Measurements from ENCODE around the gene HTR3E. TPM values are rescaled to one million over a fixed set of nuclear protein-coding genes. Genes with fewer than 3 reads are reported as not detected.

HTR3E gene
- total RNA-seq, 1 donor from 2014 or later, result not detected

DNA sequence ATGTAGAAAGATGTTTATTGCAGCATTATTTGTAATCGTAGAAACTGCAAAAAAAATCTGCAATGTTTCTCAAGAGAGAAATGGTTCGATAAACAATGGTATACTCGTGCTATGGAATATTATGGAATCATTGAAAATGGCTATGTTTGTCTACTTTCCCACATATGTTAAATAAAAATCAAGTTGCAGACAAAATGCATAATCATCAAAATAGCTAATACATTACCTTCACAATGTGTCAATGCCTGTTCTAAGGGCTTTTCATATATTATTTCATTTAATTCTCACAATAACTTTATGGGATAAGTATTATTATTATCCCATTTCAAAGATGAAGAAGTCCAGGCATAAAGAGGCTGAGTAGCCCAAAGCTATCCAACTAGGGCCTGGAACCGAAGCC is 36.1 kb downstream of the HTR3E start:
- Mint-ChIP-seq H3K4me1 (ENCODE audit: unreplicated experiment) (peaks cover 21% of the 10 kb centered on the region), H3K4me3 (ENCODE audit: unreplicated experiment) (no peak overlapping the region), H3K27me3 (ENCODE audit: unreplicated experiment) (no peaks in the 10 kb centered on the region), H3K27ac (ENCODE audit: unreplicated experiment) (no peak overlapping the region), H3K9me3 (ENCODE audit: unreplicated experiment) (no peaks in the 10 kb centered on the region), H3K36me3 (ENCODE audit: unreplicated experiment) (peaks cover 1% of the 10 kb centered on the region)
- TF ChIP-seq, protein P1, sequence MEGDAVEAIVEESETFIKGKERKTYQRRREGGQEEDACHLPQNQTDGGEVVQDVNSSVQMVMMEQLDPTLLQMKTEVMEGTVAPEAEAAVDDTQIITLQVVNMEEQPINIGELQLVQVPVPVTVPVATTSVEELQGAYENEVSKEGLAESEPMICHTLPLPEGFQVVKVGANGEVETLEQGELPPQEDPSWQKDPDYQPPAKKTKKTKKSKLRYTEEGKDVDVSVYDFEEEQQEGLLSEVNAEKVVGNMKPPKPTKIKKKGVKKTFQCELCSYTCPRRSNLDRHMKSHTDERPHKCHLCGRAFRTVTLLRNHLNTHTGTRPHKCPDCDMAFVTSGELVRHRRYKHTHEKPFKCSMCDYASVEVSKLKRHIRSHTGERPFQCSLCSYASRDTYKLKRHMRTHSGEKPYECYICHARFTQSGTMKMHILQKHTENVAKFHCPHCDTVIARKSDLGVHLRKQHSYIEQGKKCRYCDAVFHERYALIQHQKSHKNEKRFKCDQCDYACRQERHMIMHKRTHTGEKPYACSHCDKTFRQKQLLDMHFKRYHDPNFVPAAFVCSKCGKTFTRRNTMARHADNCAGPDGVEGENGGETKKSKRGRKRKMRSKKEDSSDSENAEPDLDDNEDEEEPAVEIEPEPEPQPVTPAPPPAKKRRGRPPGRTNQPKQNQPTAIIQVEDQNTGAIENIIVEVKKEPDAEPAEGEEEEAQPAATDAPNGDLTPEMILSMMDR (IDR thresholded peaks at IDR 0.05), result no peak
- no peak for DNase-seq (ENCODE audit: extremely low spot score, unreplicated experiment)

DNA sequence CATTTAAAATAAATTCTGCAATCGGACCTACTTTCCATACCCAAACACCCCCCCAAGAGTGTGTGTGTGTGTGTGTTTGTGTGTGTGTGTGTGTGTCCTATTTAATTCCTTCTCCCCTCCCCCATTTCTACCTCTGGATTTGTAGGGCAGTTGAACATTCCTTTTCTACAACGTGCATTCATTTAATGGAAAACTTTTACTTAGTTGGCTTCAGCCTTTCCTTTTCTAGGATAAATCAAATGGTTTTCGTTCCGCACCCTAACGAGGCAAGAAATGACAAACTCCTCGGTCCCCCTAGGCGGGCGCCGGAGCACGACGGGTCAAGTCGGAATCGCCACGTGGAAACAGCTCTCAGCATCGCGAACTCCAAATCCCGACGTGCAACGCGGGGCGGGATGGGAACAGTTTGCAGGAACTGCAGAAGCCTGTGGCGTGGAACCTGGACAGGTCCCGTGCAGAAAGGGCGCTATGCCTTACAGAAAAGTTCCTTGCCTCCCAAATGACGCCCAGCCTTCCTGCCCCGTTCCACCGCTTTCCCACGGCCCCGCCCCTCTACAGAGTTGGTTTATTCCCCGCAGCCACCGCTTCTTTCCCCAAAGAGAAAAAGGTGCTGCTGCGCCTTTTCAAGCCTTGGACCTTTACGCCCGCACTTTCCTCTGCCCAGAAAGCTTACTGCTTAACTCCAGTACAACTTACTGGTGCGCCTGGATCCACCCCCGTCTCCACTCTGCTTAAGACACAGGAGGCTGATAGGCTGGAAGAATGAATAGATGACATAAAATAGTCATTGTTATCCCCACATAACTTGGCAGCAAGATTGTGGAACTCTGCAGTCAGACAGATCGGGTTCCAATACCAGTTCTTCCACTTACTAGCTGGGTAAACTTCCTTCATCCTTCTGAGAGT is 37.2 kb downstream of the HTR3E start:
- TF ChIP-seq, protein P1 (IDR thresholded peaks at IDR 0.05), result no peak
- no peaks in the 10 kb centered on the region for H3K27me3 Mint-ChIP-seq (ENCODE audit: unreplicated experiment)
- peak overlapping the region; percentile 92 for H3K27ac Mint-ChIP-seq (ENCODE audit: unreplicated experiment)
- H3K9me3 Mint-ChIP-seq (ENCODE audit: unreplicated experiment), result no peaks in the 10 kb centered on the region
- peak; percentile 87 for DNase-seq (ENCODE audit: extremely low spot score, unreplicated experiment)
- H3K36me3 Mint-ChIP-seq (ENCODE audit: unreplicated experiment), result peaks cover 1% of the 10 kb centered on the region
- H3K4me1 Mint-ChIP-seq (ENCODE audit: unreplicated experiment), result peaks cover 20% of the 10 kb centered on the region
- peak overlapping the region; percentile 94 for H3K4me3 Mint-ChIP-seq (ENCODE audit: unreplicated experiment)

DNA sequence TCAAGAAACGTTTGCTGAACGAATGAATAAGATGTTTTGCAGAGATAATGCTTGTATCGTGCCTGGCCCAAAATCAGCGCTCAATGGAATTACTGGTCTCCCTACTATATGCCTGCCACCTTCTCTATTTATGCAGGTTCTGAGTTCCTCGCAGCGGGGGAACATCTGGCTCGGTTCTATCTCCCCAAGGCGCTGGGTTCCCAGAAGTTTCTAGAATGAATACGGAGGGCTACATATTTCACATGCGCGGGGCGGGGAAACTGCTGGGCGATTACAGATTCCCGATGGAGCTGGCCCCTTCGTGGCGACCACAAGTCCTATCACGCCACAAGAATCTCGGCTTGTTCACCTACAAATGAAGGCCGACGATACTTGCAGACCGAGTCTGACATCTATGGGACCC is 37.9 kb downstream of the HTR3E start:
- TF ChIP-seq, protein P1 (IDR thresholded peaks at IDR 0.05), result no peak
- Mint-ChIP-seq H3K4me3 (ENCODE audit: unreplicated experiment) (peak overlapping the region; percentile 94), H3K27me3 (ENCODE audit: unreplicated experiment) (no peaks in the 10 kb centered on the region), H3K27ac (ENCODE audit: unreplicated experiment) (peak overlapping the region; percentile 92), H3K4me1 (ENCODE audit: unreplicated experiment) (peaks cover 20% of the 10 kb centered on the region), H3K36me3 (ENCODE audit: unreplicated experiment) (peaks cover 1% of the 10 kb centered on the region), H3K9me3 (ENCODE audit: unreplicated experiment) (no peaks in the 10 kb centered on the region)
- no peak for DNase-seq (ENCODE audit: extremely low spot score, unreplicated experiment)

DNA sequence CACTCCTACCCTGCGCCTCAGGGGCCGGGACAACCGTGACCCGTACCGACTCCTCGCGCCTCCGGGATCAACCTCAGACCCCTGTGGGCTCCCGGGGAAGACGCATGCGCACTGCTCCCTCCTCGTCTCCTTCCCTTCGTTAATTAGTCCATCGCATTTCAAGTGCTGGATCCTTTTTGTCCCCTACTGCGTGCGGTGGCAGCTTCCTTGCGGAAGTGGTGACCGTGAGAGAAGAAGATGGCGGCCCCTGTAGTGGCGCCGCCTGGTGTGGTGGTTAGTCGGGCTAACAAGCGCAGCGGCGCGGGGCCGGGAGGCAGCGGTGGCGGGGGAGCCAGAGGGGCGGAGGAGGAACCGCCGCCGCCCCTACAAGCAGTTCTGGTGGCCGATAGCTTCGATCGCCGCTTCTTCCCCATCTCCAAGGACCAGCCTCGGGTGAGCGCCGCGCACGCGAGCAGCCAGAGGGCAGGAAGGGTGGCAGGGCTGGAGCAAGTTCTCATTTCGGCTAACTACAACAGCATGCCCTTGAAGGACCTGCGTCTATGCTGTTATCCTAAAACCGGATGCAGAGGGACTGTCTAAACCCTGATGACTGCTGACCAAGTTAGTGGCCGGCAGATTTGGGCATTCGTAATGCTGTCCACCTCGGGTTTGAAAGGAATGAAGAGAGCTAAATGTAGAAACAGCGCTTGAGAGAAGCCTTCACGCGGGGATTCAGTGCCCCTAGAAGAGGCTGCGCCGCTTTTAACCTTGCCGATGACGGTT is 38.5 kb downstream of the HTR3E start, which contains the start of gene EIF2B5:
TSS of gene EIF2B5 (plus strand) at position 210 of the 762 bp plus-strand sequence. CDS start at position 238, 28 bp downstream.
- peak within 1 kb of the TSS; percentile 94 for H3K4me3 Mint-ChIP-seq (ENCODE audit: unreplicated experiment)
- TF ChIP-seq, protein P1 (IDR thresholded peaks at IDR 0.05), result peak; percentile 58
- DNase-seq (ENCODE audit: extremely low spot score, unreplicated experiment), result peak; percentile 93
- H3K4me1 Mint-ChIP-seq (ENCODE audit: unreplicated experiment), result peaks cover 20% of the 10 kb centered on the region
- H3K27me3 Mint-ChIP-seq (ENCODE audit: unreplicated experiment), result no peaks in the 10 kb centered on the region
- H3K27ac Mint-ChIP-seq (ENCODE audit: unreplicated experiment), result peak within 1 kb of the TSS; percentile 92
- no peaks in the 10 kb centered on the region for H3K9me3 Mint-ChIP-seq (ENCODE audit: unreplicated experiment)
- H3K36me3 Mint-ChIP-seq (ENCODE audit: unreplicated experiment), result peaks cover 5% of the 10 kb centered on the region

DNA sequence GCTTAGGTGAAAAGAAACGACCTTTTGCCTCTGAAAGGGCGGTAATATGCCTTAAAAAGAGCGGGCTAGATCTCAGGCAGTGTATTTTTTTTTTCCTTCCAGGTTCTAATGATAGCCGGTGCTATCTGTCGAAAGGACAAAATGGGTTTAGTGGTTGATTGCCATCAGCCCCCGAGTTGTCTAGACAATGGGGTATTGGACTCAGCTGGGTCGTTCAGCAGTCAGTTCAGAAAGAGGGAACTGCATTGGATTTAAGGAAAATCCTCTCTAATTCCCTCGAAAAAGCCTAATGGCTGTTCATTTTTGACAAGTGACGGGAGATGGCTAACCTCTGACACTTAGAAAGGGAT is 39.0 kb downstream of the HTR3E start:
- Mint-ChIP-seq H3K4me3 (ENCODE audit: unreplicated experiment) (peak overlapping the region; percentile 94), H3K27me3 (ENCODE audit: unreplicated experiment) (no peaks in the 10 kb centered on the region), H3K36me3 (ENCODE audit: unreplicated experiment) (peaks cover 9% of the 10 kb centered on the region), H3K9me3 (ENCODE audit: unreplicated experiment) (no peaks in the 10 kb centered on the region), H3K4me1 (ENCODE audit: unreplicated experiment) (peaks cover 20% of the 10 kb centered on the region), H3K27ac (ENCODE audit: unreplicated experiment) (peak overlapping the region; percentile 92)
- TF ChIP-seq, protein P1 (IDR thresholded peaks at IDR 0.05), result no peak
- DNase-seq (ENCODE audit: extremely low spot score, unreplicated experiment), result no peak
